ENCODE data around the gene PACS1.

The PACS1 gene

DNA sequence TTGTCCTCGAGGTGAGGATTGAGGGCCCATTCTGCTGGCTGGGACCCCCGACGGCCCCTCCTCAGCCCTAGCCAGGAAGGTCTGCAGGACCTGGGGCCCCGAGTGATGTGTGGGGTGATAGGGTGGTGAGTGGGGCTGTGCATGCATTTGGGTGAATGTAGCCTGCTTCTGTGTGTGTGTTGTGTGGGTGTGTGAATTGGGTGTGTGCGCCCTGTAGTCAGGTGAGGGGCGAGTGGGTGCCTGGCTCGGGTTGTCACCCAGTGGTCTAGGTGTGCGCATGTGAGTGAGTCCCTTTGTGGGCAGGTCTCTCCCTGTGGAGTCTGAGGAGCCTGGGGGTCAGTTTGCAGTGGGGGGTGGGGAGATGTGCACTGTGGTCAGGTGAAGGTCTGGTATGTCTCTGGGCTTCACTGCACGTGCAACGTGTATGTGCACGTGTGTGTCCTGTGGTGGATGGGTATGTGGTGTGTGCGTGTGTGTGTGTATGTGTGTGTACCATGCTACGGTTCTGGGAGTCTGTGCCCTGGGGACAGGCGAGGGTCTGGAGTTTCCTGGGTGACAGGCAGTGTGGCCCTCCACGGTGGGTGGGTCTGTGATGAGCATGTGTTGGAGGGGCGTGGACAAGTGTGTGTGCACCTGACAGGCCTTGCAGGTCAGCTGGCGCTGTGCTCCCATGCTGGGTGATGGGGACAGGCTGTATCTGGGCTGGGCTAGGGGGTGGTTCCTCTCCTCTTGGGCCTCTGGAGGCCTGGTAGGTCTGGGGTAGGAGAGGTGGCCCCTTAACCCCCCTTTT, 222.7 kb downstream of the PACS1 start:
- no peaks in the 10 kb centered on the region for H3K36me3 ChIP-seq
- H3K4me1 ChIP-seq (ENCODE audit: control insufficient read depth in 1 of 2, insufficient read depth in 1 of 2, low read depth in 1 of 2, low read length in 1 of 2) = peaks cover 20 to 23% of the 10 kb centered on the region in 2 experiments
- peak overlapping the region in 1 of 2 experiments; percentile 41 for H3K4me3 ChIP-seq (ENCODE audit: low read depth in 1 of 2, low read length in 1 of 2)
- peaks cover 83% of the 10 kb centered on the region for H3K27me3 ChIP-seq
- H3K27ac ChIP-seq = no peak overlapping the region
- TF ChIP-seq, protein P1, sequence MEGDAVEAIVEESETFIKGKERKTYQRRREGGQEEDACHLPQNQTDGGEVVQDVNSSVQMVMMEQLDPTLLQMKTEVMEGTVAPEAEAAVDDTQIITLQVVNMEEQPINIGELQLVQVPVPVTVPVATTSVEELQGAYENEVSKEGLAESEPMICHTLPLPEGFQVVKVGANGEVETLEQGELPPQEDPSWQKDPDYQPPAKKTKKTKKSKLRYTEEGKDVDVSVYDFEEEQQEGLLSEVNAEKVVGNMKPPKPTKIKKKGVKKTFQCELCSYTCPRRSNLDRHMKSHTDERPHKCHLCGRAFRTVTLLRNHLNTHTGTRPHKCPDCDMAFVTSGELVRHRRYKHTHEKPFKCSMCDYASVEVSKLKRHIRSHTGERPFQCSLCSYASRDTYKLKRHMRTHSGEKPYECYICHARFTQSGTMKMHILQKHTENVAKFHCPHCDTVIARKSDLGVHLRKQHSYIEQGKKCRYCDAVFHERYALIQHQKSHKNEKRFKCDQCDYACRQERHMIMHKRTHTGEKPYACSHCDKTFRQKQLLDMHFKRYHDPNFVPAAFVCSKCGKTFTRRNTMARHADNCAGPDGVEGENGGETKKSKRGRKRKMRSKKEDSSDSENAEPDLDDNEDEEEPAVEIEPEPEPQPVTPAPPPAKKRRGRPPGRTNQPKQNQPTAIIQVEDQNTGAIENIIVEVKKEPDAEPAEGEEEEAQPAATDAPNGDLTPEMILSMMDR (IDR thresholded peaks at IDR 0.05) = no peak
- no peaks in the 10 kb centered on the region for H3K9me3 ChIP-seq

DNA sequence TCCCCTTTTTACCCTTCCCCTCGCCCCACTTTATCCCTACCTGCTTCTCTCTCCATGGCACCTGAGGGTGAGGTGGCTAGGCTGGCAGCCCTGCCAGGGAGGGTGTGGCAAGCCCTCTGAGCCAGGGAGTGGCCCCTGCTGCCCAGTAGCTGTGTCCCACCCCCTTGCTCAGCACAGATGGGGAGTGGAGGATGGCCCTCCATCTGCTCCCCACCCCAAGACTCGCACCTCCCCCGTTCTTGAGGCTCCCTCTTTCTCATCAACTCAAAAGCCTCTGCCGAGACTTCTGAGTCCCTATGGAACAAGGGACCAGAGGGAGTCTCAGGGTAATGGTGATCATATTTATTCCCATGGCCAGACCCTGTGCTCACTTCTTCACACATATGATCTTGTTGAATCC, 223.3 kb downstream of the PACS1 start:
- Histone ChIP-seq H3K4me3 (ENCODE audit: low read depth in 1 of 2, low read length in 1 of 2) (no peak overlapping the region), H3K9me3 (no peaks in the 10 kb centered on the region), H3K27ac (no peak overlapping the region), H3K27me3 (peaks cover 85% of the 10 kb centered on the region), H3K36me3 (no peaks in the 10 kb centered on the region), H3K4me1 (ENCODE audit: control insufficient read depth in 1 of 2, insufficient read depth in 1 of 2, low read depth in 1 of 2, low read length in 1 of 2) (peaks cover 14 to 17% of the 10 kb centered on the region in 2 experiments)
- TF ChIP-seq, protein P1 (IDR thresholded peaks at IDR 0.05) = no peak

DNA sequence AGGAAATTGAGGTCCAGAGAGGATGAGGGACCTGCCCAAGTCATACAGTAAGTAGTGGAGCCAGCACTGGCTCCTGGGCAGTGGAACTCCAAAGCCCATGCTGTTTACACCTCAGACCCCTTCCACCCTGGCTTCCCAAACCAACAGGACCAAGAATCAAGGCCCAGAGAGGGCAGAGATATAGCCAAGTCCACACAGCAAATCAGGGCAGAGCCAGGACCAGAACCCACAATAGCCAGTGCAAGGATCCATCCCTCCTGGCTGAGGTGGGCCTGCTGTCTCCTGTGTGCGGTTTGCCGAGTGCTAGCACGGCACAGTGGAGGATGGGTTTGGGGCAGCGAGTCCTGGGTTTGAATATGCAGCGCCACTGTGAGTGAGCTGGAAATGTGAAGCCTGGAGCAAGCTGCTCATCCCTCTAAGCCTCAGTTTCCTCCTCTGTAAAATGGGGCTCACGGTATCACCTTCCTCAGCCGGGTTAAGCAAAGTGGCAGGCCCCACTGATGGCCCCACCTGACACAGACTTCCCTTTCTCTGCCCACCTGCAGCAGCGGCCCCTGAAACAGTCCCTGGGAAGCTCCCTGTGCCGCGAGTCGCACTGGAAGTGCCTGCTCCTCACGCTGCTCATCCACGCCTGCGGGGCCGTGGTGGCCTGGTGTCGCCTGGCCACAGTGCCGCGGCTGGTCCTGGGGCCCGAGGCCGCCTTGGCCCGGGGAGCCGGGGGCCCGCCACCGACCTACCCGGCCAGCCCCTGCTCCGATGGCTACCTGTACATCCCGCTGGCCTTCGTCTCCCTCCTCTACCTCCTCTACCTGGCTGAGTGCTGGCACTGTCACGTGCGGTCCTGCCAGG, 223.9 kb downstream of the PACS1 start:
- Histone ChIP-seq H3K27ac (no peak overlapping the region), H3K36me3 (no peaks in the 10 kb centered on the region), H3K27me3 (peaks cover 85% of the 10 kb centered on the region), H3K4me1 (ENCODE audit: control insufficient read depth in 1 of 2, insufficient read depth in 1 of 2, low read depth in 1 of 2, low read length in 1 of 2) (peaks cover 10 to 13% of the 10 kb centered on the region in 2 experiments), H3K4me3 (ENCODE audit: low read depth in 1 of 2, low read length in 1 of 2) (no peak overlapping the region), H3K9me3 (no peaks in the 10 kb centered on the region)
- TF ChIP-seq, protein P1 (IDR thresholded peaks at IDR 0.05) = no peak

All from neutrophil (primary cell).